Endothelial cell of umbilical vein (primary cell): Measurements from ENCODE around the gene GATAD2A. TPM values are rescaled to one million over a fixed set of nuclear protein-coding genes. Genes with fewer than 3 reads are reported as not detected.

Experiments
- BruUV-seq: library from RNA; stranded (reverse); fragments of 400-500 nt; replicated peaks from 2 replicates; lab custom pipeline; 2021; lab: Mats Ljungman, UMichigan
- CTCF ChIA-PET: fragments of 300-600, 350-600 bp; sonication (Branson Sonifier 250); formaldehyde crosslinking; loops from one replicate; lab custom pipeline; 2021; ENCODE audit warnings: antibody characterized with exemption, inconsistent platforms; lab: Charles Lee
- POLR2A ChIA-PET: fragments of 300-600, 350-600 bp; sonication (Branson Sonifier 250); formaldehyde crosslinking; loops from one replicate; lab custom pipeline; 2021; ENCODE audit warnings: antibody characterized with exemption, inconsistent platforms; lab: Charles Lee
- DNase-seq: peaks from one replicate; pipeline ENCODE4 v3.0.0-alpha.2; 2011; ENCODE audit warnings: low read depth, low spot score
- FAIRE-seq: peaks from 2 replicates; lab custom pipeline; 2011; peaks lifted over from hg19 to GRCh38; lab: Jason Lieb, UNC
- H2AFZ ChIP-seq: 2 replicates; pipeline ENCODE4 v1.6.0; 2012; ENCODE audit warnings: low read depth, low read length, control low read depth, inconsistent platforms
- H3K27ac ChIP-seq: 2 replicates; pipeline ENCODE4 v1.5.1; 2011; ENCODE audit warnings: low read depth, mild to moderate bottlenecking, control low read depth, low read length, moderate library complexity; ENCODE audit not compliant: insufficient read depth
- H3K27me3 ChIP-seq, 2 experiments: 2 replicates each; pipeline versions ENCODE4 v1.6.0 to v1.6.1; 2011; ENCODE audit warnings: low read length in 2 of 2, mixed read lengths in 1 of 2; ENCODE audit not compliant: control insufficient read depth in 2 of 2, insufficient read depth in 2 of 2
- H3K36me3 ChIP-seq, 2 experiments: 2 replicates in 1 of 2; 3 replicates in 1 of 2; pipeline ENCODE4 v1.5.1; 2011; ENCODE audit warnings: low read length in 2 of 2, mild to moderate bottlenecking in 1 of 2, moderate library complexity in 1 of 2; ENCODE audit not compliant: control insufficient read depth in 2 of 2, insufficient read depth in 2 of 2; ENCODE audit errors: extremely low read depth in 1 of 2
- H3K4me1 ChIP-seq: 3 replicates; pipeline ENCODE4 v1.5.1; 2011; ENCODE audit warnings: mild to moderate bottlenecking, low read length; ENCODE audit not compliant: control insufficient read depth, insufficient read depth; ENCODE audit errors: extremely low read depth
- H3K4me2 ChIP-seq: 2 replicates; pipeline ENCODE4 v1.6.1; 2011; ENCODE audit warnings: low read length, control low read depth, mixed read lengths; ENCODE audit not compliant: insufficient read depth
- H3K4me3 ChIP-seq, 3 experiments: fragments of 200-600 bp in 1 of 3; sonication (generic), shearing (Covaris generic) in 1 of 3; replicated peaks in 1 of 3; 2 replicates each; pipeline ENCODE4 v1.5.1; 2011 to 2016; ENCODE audit warnings: control low read depth in 3 of 3, low read length in 3 of 3, mild to moderate bottlenecking in 2 of 3, inconsistent platforms in 1 of 3, low read depth in 1 of 3, moderate library complexity in 1 of 3; ENCODE audit not compliant: insufficient read depth in 1 of 3
- H3K79me2 ChIP-seq: 2 replicates; pipeline ENCODE4 v1.6.0; 2012; ENCODE audit warnings: low read length, inconsistent platforms; ENCODE audit not compliant: control insufficient read depth, insufficient read depth
- H3K9ac ChIP-seq: replicated peaks from 2 replicates; pipeline ENCODE3; 2011; ENCODE audit warnings: low read length, control low read depth; ENCODE audit not compliant: insufficient read depth; ENCODE audit errors: extremely low read depth
- H3K9me1 ChIP-seq: replicated peaks from 3 replicates; pipeline ENCODE4 v1.6.0; 2011; ENCODE audit warnings: mild to moderate bottlenecking, low read length; ENCODE audit not compliant: control insufficient read depth, insufficient read depth; ENCODE audit errors: extremely low read depth
- H3K9me3 ChIP-seq: replicated peaks from 2 replicates; pipeline ENCODE4 v1.5.1; 2012; ENCODE audit warnings: low read length, inconsistent platforms; ENCODE audit not compliant: control insufficient read depth, insufficient read depth
- H4K20me1 ChIP-seq: replicated peaks from 2 replicates; pipeline ENCODE3; 2011; ENCODE audit warnings: mild to moderate bottlenecking, low read length; ENCODE audit not compliant: control insufficient read depth, insufficient read depth; ENCODE audit errors: extremely low read depth
- CTCF ChIP-seq, 2 donors: IDR thresholded peaks; 1 replicate in 1 of 2; 2 replicates in 1 of 2; pipeline ENCODE4 v1.5.1; 2011; ENCODE audit warnings: low read length in 2 of 2, mild to moderate bottlenecking in 2 of 2, moderate library complexity in 2 of 2, control low read depth in 1 of 2, inconsistent platforms in 1 of 2, low read depth in 1 of 2; ENCODE audit not compliant: insufficient read depth in 1 of 2; ENCODE audit errors: extremely low read depth in 1 of 2
- EZH2 ChIP-seq: IDR thresholded peaks from 2 replicates; pipeline ENCODE4 v1.6.1; 2012; ENCODE audit warnings: borderline replicate concordance, low read depth, mild to moderate bottlenecking, moderate library complexity, low read length, inconsistent platforms; ENCODE audit not compliant: severe bottlenecking
- FOS ChIP-seq: IDR thresholded peaks from 2 replicates; pipeline ENCODE4 v1.6.1; 2011; ENCODE audit warnings: mild to moderate bottlenecking, low read length, moderate library complexity, borderline replicate concordance; ENCODE audit not compliant: insufficient read depth
- GATA2 ChIP-seq: IDR thresholded peaks from 2 replicates; pipeline ENCODE4 v1.7.0; 2011; ENCODE audit warnings: low read depth, mild to moderate bottlenecking, moderate library complexity, mixed read lengths, low read length; ENCODE audit not compliant: insufficient read length, insufficient read depth
- JUN ChIP-seq: IDR thresholded peaks from 2 replicates; pipeline ENCODE4 v1.6.1; 2011; ENCODE audit warnings: borderline replicate concordance, low read depth; ENCODE audit not compliant: insufficient read length, insufficient read depth
- MYC ChIP-seq: IDR thresholded peaks from one replicate; pipeline ENCODE4 v1.6.1; 2011; ENCODE audit warnings: mild to moderate bottlenecking, low read depth, low read length
- POLR2A ChIP-seq: IDR thresholded peaks from 2 replicates; pipeline ENCODE4 v1.6.1; 2012; ENCODE audit warnings: low read depth, mild to moderate bottlenecking, control low read depth, low read length
- POLR2AphosphoS5 ChIP-seq: IDR thresholded peaks from 2 replicates; pipeline ENCODE4 v1.6.1; 2012; ENCODE audit warnings: low read depth, mild to moderate bottlenecking, control low read depth, low read length, moderate library complexity; ENCODE audit not compliant: insufficient read depth
- dilution Hi-C: fragments of 300-500 bp; cut with MboI; formaldehyde crosslinking; loops from one replicate; pipeline ENCODE4 v1.15.0; 2019; ENCODE audit warnings: low sequenced_read_pairs; ENCODE audit not compliant: extremely low pct_ligation_motif_present
- intact Hi-C: fragments of 100-400 bp; cut with micrococcal nuclease; formaldehyde crosslinking; loops from one replicate; pipeline ENCODE4 v1.10.0; 2022
- polyA plus RNA-seq, 4 experiments: library from polyadenylated mRNA; depleted of rRNA in 3 of 4; stranded (reverse) in 3 of 4; unstranded in 1 of 4; fragments of >200 nt; gene quantifications; 2 replicates each; pipeline versions ENCODE4 v1.2.1 to v1.2.3, GENCODE V29; 2011 to 2012; ENCODE audit warnings: missing spikeins in 1 of 4
- total RNA-seq: library from RNA; stranded (reverse); gene quantifications from 2 replicates; pipeline ENCODE4 v1.2.3, GENCODE V29; 2021

Gene GATAD2A
- total and polyA plus RNA-seq, 2 donors (not counting 3 experiments of a cell fraction or from before 2014, with no cell fraction given), result 27.3 to 134 TPM

DNA sequence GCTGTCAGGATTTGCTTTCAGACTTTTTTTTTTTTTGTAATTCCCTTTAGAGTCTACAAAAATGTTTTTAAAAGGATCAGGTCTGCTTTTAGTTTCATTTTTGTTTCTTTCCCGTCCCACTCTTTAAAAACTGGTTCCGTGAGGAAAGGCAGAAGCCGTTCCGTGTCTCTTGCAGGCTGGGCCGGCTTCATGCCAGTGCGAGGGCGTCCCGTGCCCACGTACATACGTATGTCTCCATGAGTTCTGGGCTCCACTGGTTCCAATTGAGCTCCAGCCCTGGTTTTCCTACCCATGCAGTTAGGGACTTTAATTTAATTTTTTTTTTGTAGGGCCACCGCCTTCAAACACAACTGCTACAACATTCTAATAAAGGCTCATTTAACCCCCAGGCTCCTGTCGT lies 101.1 kb downstream of the GATAD2A start:
- DNase-seq (no peak), FAIRE-seq (no peak)
- Histone ChIP-seq H3K79me2 (no peaks in the 10 kb centered on the region), H3K4me1 (no peaks in the 10 kb centered on the region), H4K20me1 (no peaks in the 10 kb centered on the region), H3K4me3 (no peak overlapping the region), H3K9me3 (no peaks in the 10 kb centered on the region), H2AFZ (no peak overlapping the region), H3K9me1 (no peaks in the 10 kb centered on the region), H3K27me3 (no peaks in the 10 kb centered on the region), H3K36me3 (peaks cover 18 to 36% of the 10 kb centered on the region in 2 experiments), H3K4me2 (no peak overlapping the region), H3K9ac (no peak overlapping the region), H3K27ac (no peak overlapping the region)
- dilution Hi-C loops, result no loop called here
- BruUV-seq, result TSS peak; percentile 37
- intact Hi-C loops, result no loop called here
- TF ChIP-seq FOS (no peak), GATA2 (no peak), CTCF (IDR thresholded peaks at IDR 0.05; ENCODE audit: extremely low read depth in 1 of 2, insufficient read depth in 1 of 2, low read depth in 1 of 2, low read length in 2 of 2) (no peak), POLR2A (no peak), JUN (no peak), EZH2 (no peak), MYC (no peak), POLR2AphosphoS5 (no peak)
- ChIA-PET CTCF (no interaction called here), POLR2A (no interaction called here)
